K562 treated with DMSO at 1 percent for 12 hours (cell line): Measurements from ENCODE around the gene HOXB6. TPM values are rescaled to one million over a fixed set of nuclear protein-coding genes. Genes with fewer than 3 reads are reported as not detected.

Experiments
- total RNA-seq: library from RNA; unstranded; fragments of 300-600 nt; gene quantifications from 2 replicates; pipeline ENCODE4 v1.2.3, GENCODE V29; 2022; ENCODE audit not compliant: insufficient read depth

Gene HOXB6
- total RNA-seq, result 15.2 and 16.0 TPM in 2 replicates

GRCh38 chr17:48604770-48605329 is at the start of gene HOXB6:
Gene HOXB6 (minus strand): TSS chr17:48604986. CDS start chr17:48598150, 6,836 bp downstream.

GRCh38 chr17:48626245-48627117 is 21.7 kb upstream of the HOXB6 start, which contains the start of gene HOXB9:
Gene HOXB9 (minus strand): TSS chr17:48626358. CDS start chr17:48626269, 89 bp downstream.

GRCh38 chr17:48615047-48615962 is 10.5 kb upstream of the HOXB6 start, which contains the start of gene HOXB8:
Gene HOXB8 (minus strand): TSS chr17:48615292. CDS start chr17:48614704, 588 bp downstream.

GRCh38 chr17:48610282-48611211 is 5.8 kb upstream of the HOXB6 start, which contains the start of gene HOXB7:
Gene HOXB7 (minus strand): TSS chr17:48611017. CDS start chr17:48610918, 99 bp downstream.

GRCh38 chr17:48593126-48593829 is 11.5 kb downstream of the HOXB6 start, which contains the start of gene HOXB5:
Gene HOXB5 (minus strand): TSS chr17:48593779. CDS start chr17:48593682, 97 bp downstream.

GRCh38 chr17:48589831-48590606 is 14.8 kb downstream of the HOXB6 start, which contains the start of gene HOXB3:
Gene HOXB3 (minus strand): TSS chr17:48590241. CDS start chr17:48552474, 37,767 bp downstream.

GRCh38 chr17:48577946-48578615 is 26.7 kb downstream of the HOXB6 start, which contains the start of gene HOXB4:
Gene HOXB4 (minus strand): TSS chr17:48578350. CDS start chr17:48578319, 31 bp downstream.

Other genes with a start within 250 kb of the HOXB6 start
- gene SKAP1, start 174.8 kb downstream of the HOXB6 start, total RNA-seq, result 1.8 TPM in 1 of 2 replicates, not detected in the other
- not detected in 2 replicates for gene HOXB1, start 74.0 kb downstream of the HOXB6 start, total RNA-seq
- 79.5 and 94.6 TPM in 2 replicates for gene HOXB2, start 59.9 kb downstream of the HOXB6 start, total RNA-seq
- 13.6 and 20.0 TPM in 2 replicates for gene HOXB4, start 26.6 kb downstream of the HOXB6 start, total RNA-seq
- 15.0 and 35.7 TPM in 2 replicates for gene HOXB3, start 14.7 kb downstream of the HOXB6 start, total RNA-seq
- 3.7 and 9.2 TPM in 2 replicates for gene HOXB5, start 11.2 kb downstream of the HOXB6 start, total RNA-seq
- 21.9 and 23.0 TPM in 2 replicates for gene HOXB7, start 6.0 kb upstream of the HOXB6 start, total RNA-seq
- gene HOXB8, start 10.3 kb upstream of the HOXB6 start, total RNA-seq, result 21.9 and 37.9 TPM in 2 replicates
- 103 and 184 TPM in 2 replicates for gene HOXB9, start 21.4 kb upstream of the HOXB6 start, total RNA-seq
- gene PRAC1, start 117.5 kb upstream of the HOXB6 start, total RNA-seq, result not detected in 2 replicates
- not detected in 2 replicates for gene PRAC2, start 118.2 kb upstream of the HOXB6 start, total RNA-seq
- not detected in 2 replicates for gene HOXB13, start 123.8 kb upstream of the HOXB6 start, total RNA-seq
- gene TTLL6, start 212.2 kb upstream of the HOXB6 start, total RNA-seq, result not detected in 2 replicates
- 48.6 and 84.9 TPM in 2 replicates for gene CALCOCO2, start 226.0 kb upstream of the HOXB6 start, total RNA-seq